ENCODE data around the gene HIVEP1. TPM values are rescaled to one million over a fixed set of nuclear protein-coding genes. Genes with fewer than 3 reads are reported as not detected.

Gene HIVEP1
- total and polyA plus RNA-seq, 2 of the 13 experiments (the other 11 are each of a cell fraction or from before 2014, with no cell fraction given), result 7.4 to 9.9 TPM

DNA sequence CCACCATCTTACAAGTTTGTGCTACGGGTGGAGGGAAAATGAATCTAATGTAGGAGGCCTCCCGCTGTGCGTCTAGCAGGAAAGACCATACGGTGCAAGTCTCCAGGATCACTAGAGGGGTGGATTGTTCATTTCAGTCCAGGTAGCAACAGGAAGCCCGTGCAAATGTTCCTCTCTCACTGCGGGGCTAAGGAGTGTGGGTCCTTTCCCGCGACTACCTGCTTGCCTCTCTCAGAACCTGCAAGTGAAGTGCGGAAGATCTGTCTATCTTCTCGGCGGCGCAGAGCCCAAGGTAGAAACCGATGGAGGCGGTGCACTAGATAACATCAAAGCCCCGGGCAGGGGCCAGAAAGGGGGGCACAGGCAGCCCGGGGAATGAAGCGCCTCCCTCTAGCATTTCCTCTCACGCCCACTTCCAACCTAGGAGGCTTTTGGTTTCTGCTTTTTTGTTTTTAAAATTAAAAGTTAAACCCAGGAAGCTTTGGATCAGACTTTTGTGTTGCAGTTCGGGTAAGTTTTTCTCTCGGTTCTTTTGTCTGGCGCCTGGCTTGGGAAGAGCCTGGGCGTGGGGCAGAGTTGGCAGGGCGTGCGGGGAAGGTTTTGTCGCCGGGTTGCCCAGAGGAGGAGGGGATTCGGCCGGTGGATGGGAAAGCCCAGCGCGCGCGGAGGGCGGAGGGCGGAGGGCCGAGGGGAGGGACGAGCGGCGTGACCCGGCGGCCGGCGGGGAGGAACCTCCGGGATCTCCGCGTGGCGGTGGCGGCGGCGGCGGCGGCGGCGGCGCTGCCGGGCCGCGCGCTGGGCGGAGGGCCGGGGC is 3.5 kb upstream of the HIVEP1 start:
- ChIA-PET POLR2A (no interaction called here), CTCF (ENCODE audit: low intra/inter-chr PET ratio, low total read pairs) (no interaction called here)
- Histone ChIP-seq H3K4me3 (replicated peaks in 1 of 3; ENCODE audit: insufficient read depth in 1 of 3, low read depth in 2 of 3, low read length in 3 of 3) (peak overlapping the region; percentile 72 to 97 (median 94)), H3K79me2 (ENCODE audit: insufficient read depth, low read length) (peaks cover 21% of the 10 kb centered on the region), H2AFZ (ENCODE audit: low read length) (peak overlapping the region; percentile 78), H4K20me1 (ENCODE audit: insufficient read depth, low read length) (0 out of 2 replicates have a peak, but pooled peaks cover 3% of the 10 kb centered on the region), H3K9ac (ENCODE audit: insufficient read depth, low read depth, low read length) (peak overlapping the region; percentile 95), H3K36me3 (replicated peaks in 1 of 2; ENCODE audit: control insufficient read depth in 1 of 2, insufficient read depth in 2 of 2, low read length in 2 of 2) (no peaks in the 10 kb centered on the region), H3K4me1 (ENCODE audit: insufficient read depth, low read length) (peaks cover 25% of the 10 kb centered on the region), H3K4me2 (ENCODE audit: low read depth, low read length) (peak overlapping the region; percentile 97), H3K27me3 (ENCODE audit: control insufficient read depth in 1 of 2, insufficient read depth in 2 of 2, low read length in 2 of 2) (no peaks in the 10 kb centered on the region; a peak in 1 of 5 replicates), H3K9me3 (ENCODE audit: low read length) (no peaks in the 10 kb centered on the region), H3K27ac (ENCODE audit: extremely low read length, insufficient read depth, low read length) (peak overlapping the region; percentile 99)
- DNase-seq (ENCODE audit: low spot score), result peak; percentile 83
- WGBS (ENCODE audit: low lambda C conversion rate), result under 1% methylated on average over 36 of the region's 60 CpGs
- ATAC-seq, result peak; percentile 55
- intact Hi-C loops (cut with micrococcal nuclease; ENCODE audit: unreplicated experiment) (no loop called here), in situ Hi-C loops (cut with HindIII; ENCODE audit: extremely low pct_ligation_motif_present, low pct_unique_long_range_greater_than_20kb) (no loop called here)
- no TSS peak for BruUV-seq (replicated peaks)
- FAIRE-seq, result peak; percentile 62
- 0 out of 2 replicates have a peak, but pooled peaks have one; percentile 12 for TF ChIP-seq ZNF224 (CRISPR knock-in tag; IDR thresholded peaks at IDR 0.05)
- TF ChIP-seq FOXK2 (IDR thresholded peaks at IDR 0.05), result no peak
- no peak; the same call in 1 of the 2 replicates for TF ChIP-seq ZZZ3 (CRISPR knock-in tag; IDR thresholded peaks at IDR 0.05; ENCODE audit: borderline replicate concordance)
- no peak for TF ChIP-seq ZNF747 (CRISPR knock-in tag; IDR thresholded peaks at IDR 0.05; ENCODE audit: borderline replicate concordance)
- TF ChIP-seq ZNF251 (CRISPR knock-in tag; IDR thresholded peaks at IDR 0.05), result no peak
- TF ChIP-seq MLLT10 (CRISPR knock-in tag; IDR thresholded peaks at IDR 0.05), result no peak
- no peak for TF ChIP-seq ZNF790 (CRISPR knock-in tag; IDR thresholded peaks at IDR 0.05; ENCODE audit: borderline replicate concordance)
- peak; percentile 82 for TF ChIP-seq MXD4 (CRISPR knock-in tag; IDR thresholded peaks at IDR 0.05)
- peak; percentile 53; the same call in 1 of the 2 replicates for TF ChIP-seq ELF1 (CRISPR knock-in tag; IDR thresholded peaks at IDR 0.05)
- TF ChIP-seq, protein P1, sequence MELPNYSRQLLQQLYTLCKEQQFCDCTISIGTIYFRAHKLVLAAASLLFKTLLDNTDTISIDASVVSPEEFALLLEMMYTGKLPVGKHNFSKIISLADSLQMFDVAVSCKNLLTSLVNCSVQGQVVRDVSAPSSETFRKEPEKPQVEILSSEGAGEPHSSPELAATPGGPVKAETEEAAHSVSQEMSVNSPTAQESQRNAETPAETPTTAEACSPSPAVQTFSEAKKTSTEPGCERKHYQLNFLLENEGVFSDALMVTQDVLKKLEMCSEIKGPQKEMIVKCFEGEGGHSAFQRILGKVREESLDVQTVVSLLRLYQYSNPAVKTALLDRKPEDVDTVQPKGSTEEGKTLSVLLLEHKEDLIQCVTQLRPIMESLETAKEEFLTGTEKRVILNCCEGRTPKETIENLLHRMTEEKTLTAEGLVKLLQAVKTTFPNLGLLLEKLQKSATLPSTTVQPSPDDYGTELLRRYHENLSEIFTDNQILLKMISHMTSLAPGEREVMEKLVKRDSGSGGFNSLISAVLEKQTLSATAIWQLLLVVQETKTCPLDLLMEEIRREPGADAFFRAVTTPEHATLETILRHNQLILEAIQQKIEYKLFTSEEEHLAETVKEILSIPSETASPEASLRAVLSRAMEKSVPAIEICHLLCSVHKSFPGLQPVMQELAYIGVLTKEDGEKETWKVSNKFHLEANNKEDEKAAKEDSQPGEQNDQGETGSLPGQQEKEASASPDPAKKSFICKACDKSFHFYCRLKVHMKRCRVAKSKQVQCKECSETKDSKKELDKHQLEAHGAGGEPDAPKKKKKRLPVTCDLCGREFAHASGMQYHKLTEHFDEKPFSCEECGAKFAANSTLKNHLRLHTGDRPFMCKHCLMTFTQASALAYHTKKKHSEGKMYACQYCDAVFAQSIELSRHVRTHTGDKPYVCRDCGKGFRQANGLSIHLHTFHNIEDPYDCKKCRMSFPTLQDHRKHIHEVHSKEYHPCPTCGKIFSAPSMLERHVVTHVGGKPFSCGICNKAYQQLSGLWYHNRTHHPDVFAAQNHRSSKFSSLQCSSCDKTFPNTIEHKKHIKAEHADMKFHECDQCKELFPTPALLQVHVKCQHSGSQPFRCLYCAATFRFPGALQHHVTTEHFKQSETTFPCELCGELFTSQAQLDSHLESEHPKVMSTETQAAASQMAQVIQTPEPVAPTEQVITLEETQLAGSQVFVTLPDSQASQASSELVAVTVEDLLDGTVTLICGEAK (IDR thresholded peaks at IDR 0.05), result no peak
- TF ChIP-seq, protein P1 (CRISPR knock-in tag; IDR thresholded peaks at IDR 0.05), result peak; percentile 79
- TF ChIP-seq ZNF564 (CRISPR knock-in tag; IDR thresholded peaks at IDR 0.05), result 0 out of 2 replicates have a peak, but pooled peaks have one; percentile 47
- peak; percentile 76; the same call in 1 of the 2 replicates for TF ChIP-seq ZNF543 (CRISPR knock-in tag; IDR thresholded peaks at IDR 0.05)
- TF ChIP-seq ZBTB1 (CRISPR knock-in tag; IDR thresholded peaks at IDR 0.05; ENCODE audit: borderline replicate concordance), result no peak
- no peak for TF ChIP-seq RAD21 (CRISPR knock-in tag; IDR thresholded peaks at IDR 0.05)

Data from HepG2 (cell line).